Activated CD8-positive, alpha-beta memory T cell treated with anti-CD3 and anti-CD28 coated beads for 1 hour (primary cell): Measurements from ENCODE around the gene WBP11.
A peak's percentile ranks its signal among the peaks of the same experiment; 100 is the strongest.
"Not testable (repeated sequence)": the region's sequence is repeated elsewhere in the genome, so short reads cannot be mapped to it uniquely, and the experiment has no call there.

Experiments used
- DNase-seq, 2 donors: peaks; one replicate each; pipeline ENCODE4 v3.0.0-alpha.2; 2020; ENCODE audit warnings: low read depth in 1 of 2; ENCODE audit errors: extremely low read depth in 1 of 2

Gene WBP11

GRCh38 chr12:14773685-14774073 lies 29.6 kb downstream of the WBP11 start:
- DNase-seq = no peak

DNA sequence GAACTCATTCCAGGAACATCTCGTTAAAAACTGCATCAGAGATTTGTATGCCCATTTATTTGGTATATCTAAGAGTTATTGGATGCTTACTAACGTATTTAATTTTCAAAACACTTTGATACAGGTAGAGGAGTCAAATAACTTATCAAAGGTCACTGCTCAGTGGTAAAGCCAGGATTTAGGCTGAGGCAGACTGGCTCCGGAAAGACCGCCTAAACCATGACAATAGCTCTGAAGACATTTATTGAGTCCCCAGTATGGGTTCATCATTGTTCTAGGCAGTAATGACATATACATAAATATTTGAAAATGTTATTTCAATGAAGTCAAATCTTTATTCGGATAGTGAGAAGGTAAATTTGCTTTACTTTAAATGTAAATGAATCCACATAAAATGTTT lies 30.3 kb downstream of the WBP11 start:
- no peak for DNase-seq

GRCh38 chr12:14771651-14772137 lies 31.6 kb downstream of the WBP11 start:
- DNase-seq = no peak

DNA sequence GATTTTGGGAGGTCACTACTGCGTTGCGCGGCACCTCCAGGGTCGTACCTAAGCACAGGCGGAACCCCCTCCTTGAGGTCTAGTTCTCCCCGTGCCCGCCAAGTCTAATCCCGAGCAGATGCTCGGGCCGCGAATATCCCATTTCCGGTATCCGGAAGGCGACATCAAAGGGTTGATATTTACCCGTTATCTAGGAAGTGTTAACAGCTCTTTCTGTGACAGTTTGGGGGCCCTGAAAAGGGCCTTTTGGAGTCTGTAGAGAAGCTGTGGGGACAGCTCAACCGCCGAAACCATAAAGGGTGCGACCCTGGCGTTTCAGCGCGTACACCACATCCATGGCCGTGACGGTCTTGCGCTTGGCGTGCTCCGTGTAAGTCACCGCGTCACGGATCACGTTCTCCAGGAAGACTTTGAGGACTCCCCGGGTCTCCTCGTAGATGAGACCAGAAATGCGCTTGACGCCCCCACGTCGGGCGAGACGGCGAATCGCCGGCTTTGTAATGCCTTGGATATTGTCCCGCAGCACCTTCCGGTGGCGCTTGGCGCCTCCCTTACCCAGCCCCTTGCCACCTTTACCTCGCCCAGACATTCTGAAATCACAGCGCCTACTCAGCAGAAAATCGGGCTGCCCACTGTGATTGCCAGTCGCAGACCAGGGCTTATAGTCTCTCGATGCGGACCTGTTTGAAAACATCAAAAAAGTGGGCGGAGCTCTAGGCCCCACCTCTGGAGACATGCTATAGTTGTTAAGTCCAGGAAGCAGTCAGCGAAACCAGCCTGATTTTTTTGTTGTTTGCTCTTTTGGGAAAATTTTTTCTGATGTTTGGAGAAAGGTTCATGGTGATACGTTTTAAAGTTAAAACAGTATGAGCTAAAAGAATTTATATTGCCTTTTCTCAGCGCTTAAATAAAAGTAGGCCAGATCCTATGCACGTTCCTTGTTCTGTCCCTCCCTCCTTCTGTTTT lies 32.5 kb downstream of the WBP11 start:
- peak; percentile 85 to 89 for DNase-seq

GRCh38 chr12:14769969-14770495 lies 33.2 kb downstream of the WBP11 start:
- peak; percentile 73 to 79 for DNase-seq

GRCh38 chr12:14769466-14769968 lies 33.8 kb downstream of the WBP11 start:
- no peak for DNase-seq

GRCh38 chr12:14768823-14769405 lies 34.4 kb downstream of the WBP11 start:
- no peak for DNase-seq

- DNase-seq = no peak
Measured at GRCh38 chr12:14767617-14768016, 35.7 kb downstream of the WBP11 start.

DNA sequence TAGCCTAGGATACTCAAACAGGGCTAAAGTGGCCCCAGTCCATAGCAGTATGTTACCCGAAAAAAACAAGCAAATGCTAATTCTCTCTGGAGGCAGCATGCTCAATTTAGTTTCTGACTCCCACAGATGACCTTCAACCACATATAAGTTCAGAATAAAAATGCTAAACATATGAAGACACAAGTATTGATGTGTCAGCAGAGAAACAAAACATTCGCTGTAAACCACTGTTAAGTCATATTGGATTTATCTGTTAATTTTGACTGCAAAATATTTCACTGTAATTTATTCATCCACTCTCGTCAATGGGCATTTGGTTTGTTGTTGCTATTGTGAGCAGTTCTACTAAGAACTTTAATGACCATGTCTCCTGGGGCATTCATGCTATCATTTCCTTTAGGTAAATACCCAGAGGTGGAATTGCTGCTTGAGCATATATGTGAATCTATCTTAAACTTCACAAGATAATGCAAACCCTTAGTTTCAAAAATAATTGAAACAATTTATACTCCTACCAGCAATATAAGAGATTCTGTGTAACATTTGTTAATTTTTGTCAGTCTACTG lies 36.5 kb downstream of the WBP11 start:
- no peak for DNase-seq

GRCh38 chr12:14766020-14766419 lies 37.3 kb downstream of the WBP11 start:
- not testable (repeated sequence) for DNase-seq

- no peak for DNase-seq
Measured at GRCh38 chr12:14765398-14765797, 37.9 kb downstream of the WBP11 start.

GRCh38 chr12:14759711-14760280 lies 43.5 kb downstream of the WBP11 start:
- DNase-seq = not testable (repeated sequence)

GRCh38 chr12:14756334-14757143 lies 46.7 kb downstream of the WBP11 start:
- no peak for DNase-seq

DNA sequence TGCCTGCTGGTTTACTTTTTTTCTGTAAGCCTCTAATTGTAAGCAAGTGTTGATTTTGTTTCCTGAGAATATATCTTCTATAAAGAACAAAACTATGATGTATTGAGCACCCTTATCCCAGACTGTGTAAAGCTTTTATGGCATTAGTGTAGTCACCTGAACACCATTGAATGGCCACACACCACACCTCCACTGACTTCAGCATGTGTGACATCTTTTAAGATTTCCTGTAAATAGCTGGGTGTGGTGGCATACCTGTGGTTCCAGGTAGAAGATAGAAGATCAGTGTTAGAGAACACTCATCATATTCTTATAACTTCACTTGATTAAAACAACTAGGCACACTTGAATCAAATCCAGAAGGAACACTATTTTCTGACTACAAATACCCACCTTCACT lies 51.3 kb downstream of the WBP11 start:
- no peak for DNase-seq

- DNase-seq = no peak
Measured at GRCh38 chr12:14743061-14743460, 60.2 kb downstream of the WBP11 start.

- DNase-seq = no peak
Measured at GRCh38 chr12:14741942-14742341, 61.3 kb downstream of the WBP11 start.

DNA sequence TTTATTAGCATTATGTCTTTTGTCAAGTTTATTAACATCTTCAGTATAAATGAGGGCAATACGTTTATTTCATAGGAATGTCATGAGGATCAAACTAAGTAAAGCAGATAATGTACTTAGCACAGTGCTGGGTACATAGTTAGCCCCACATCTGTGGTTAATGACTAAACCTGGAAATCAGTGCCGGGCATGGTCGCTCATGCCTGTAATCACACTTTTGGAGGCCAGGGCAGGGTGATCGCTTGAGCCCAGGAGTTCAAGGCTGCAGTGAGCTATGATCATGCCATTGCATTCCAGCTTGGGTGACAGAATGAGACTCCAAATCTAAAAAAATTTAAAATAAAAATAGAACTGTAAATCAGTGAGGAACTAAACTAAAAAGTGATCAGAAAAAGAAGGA lies 62.1 kb downstream of the WBP11 start:
- no peak for DNase-seq

DNA sequence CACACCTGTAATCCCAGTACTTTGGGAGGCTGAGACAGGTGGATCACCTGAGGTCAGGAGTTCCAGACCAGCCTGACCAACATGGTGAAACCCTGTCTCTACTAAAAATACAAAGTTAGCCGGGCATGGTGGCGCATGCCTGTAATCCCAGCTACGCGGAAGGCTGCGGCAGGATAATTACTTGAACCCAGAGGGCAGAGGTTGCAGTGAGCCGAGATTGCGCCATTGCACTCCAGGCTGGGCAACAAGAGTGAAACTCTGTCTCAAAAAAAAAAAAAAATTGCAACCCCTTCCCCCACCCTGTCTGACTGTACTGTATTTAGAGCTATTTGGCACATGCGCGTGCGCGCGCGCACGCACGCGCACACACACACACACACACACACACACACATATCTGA lies 66.8 kb downstream of the WBP11 start:
- DNase-seq = not testable (repeated sequence)
